ENCODE data around the gene VCX2.
"Not testable (repeated sequence)": the region's sequence is repeated elsewhere in the genome, so short reads cannot be mapped to it uniquely, and the experiment has no call there.

VCX2 gene

GRCh38 chrX:8154011-8154410 is 17.1 kb downstream of the VCX2 start:
- H3K79me1 ChIP-seq (ENCODE audit: low read length); H3K36me3 ChIP-seq (ENCODE audit: control insufficient read depth, insufficient read depth, low read length); H2BK15ac ChIP-seq (replicated peaks; ENCODE audit: low read depth); H3K56ac ChIP-seq (ENCODE audit: low read length); H3K4me1 ChIP-seq (ENCODE audit: control insufficient read depth, low read depth, low read length); H2BK120ac ChIP-seq (ENCODE audit: low read depth, low read length); H3K18ac ChIP-seq (ENCODE audit: low read length); H2BK5ac ChIP-seq (ENCODE audit: low read length); H3K4me3 ChIP-seq (ENCODE audit: low read length); H4K8ac ChIP-seq (ENCODE audit: low read depth, low read length); H3K9ac ChIP-seq (ENCODE audit: low read length); H3K23ac ChIP-seq (ENCODE audit: low read length); H4K5ac ChIP-seq (ENCODE audit: low read length); H3K27me3 ChIP-seq (ENCODE audit: insufficient read depth, low read length, poor library complexity); H3K4me2 ChIP-seq (ENCODE audit: low read length); H3K27ac ChIP-seq (ENCODE audit: low read depth, low read length); H3K4ac ChIP-seq (ENCODE audit: low read depth, low read length); H3K79me2 ChIP-seq (ENCODE audit: control insufficient read depth, insufficient read depth, low read length); DNase-seq; H2AK5ac ChIP-seq (ENCODE audit: low read length): not testable (repeated sequence)
- WGBS (ENCODE audit: extremely low coverage, insufficient coverage, low lambda C conversion rate) = no CpG with 5 or more reads among the region's 7 CpGs

GRCh38 chrX:8147226-8147625 is 23.8 kb downstream of the VCX2 start:
- Histone ChIP-seq H3K9ac (ENCODE audit: low read length) (no peak overlapping the region), H2AK5ac (ENCODE audit: low read length) (no peak overlapping the region), H2BK5ac (ENCODE audit: low read length) (no peak overlapping the region), H3K4me3 (ENCODE audit: low read length) (no peak overlapping the region), H3K79me2 (ENCODE audit: control insufficient read depth, insufficient read depth, low read length) (no peaks in the 10 kb centered on the region), H2BK15ac (replicated peaks; ENCODE audit: low read depth) (no peak overlapping the region), H3K27me3 (ENCODE audit: insufficient read depth, low read length, poor library complexity) (no peaks in the 10 kb centered on the region), H3K56ac (ENCODE audit: low read length) (no peak overlapping the region), H4K5ac (ENCODE audit: low read length) (no peak overlapping the region), H3K4ac (ENCODE audit: low read depth, low read length) (no peak overlapping the region), H2BK120ac (ENCODE audit: low read depth, low read length) (no peak overlapping the region), H3K79me1 (ENCODE audit: low read length) (no peaks in the 10 kb centered on the region), H3K18ac (ENCODE audit: low read length) (no peak overlapping the region), H3K23ac (ENCODE audit: low read length) (no peak overlapping the region), H3K36me3 (ENCODE audit: control insufficient read depth, insufficient read depth, low read length) (no peaks in the 10 kb centered on the region), H3K27ac (ENCODE audit: low read depth, low read length) (no peak overlapping the region), H3K4me2 (ENCODE audit: low read length) (no peak overlapping the region), H4K8ac (ENCODE audit: low read depth, low read length) (no peak overlapping the region), H3K4me1 (ENCODE audit: control insufficient read depth, low read depth, low read length) (no peaks in the 10 kb centered on the region)
- WGBS (ENCODE audit: extremely low coverage, insufficient coverage, low lambda C conversion rate) = no CpG with 5 or more reads among the region's 4 CpGs
- DNase-seq = no peak

GRCh38 chrX:8144925-8145324 is 26.1 kb downstream of the VCX2 start:
- Histone ChIP-seq H3K4ac (ENCODE audit: low read depth, low read length) (no peak overlapping the region), H4K8ac (ENCODE audit: low read depth, low read length) (no peak overlapping the region), H3K23ac (ENCODE audit: low read length) (no peak overlapping the region), H3K9ac (ENCODE audit: low read length) (no peak overlapping the region), H3K36me3 (ENCODE audit: control insufficient read depth, insufficient read depth, low read length) (no peaks in the 10 kb centered on the region), H3K27ac (ENCODE audit: low read depth, low read length) (no peak overlapping the region), H3K79me2 (ENCODE audit: control insufficient read depth, insufficient read depth, low read length) (no peaks in the 10 kb centered on the region), H3K4me1 (ENCODE audit: control insufficient read depth, low read depth, low read length) (no peaks in the 10 kb centered on the region), H3K56ac (ENCODE audit: low read length) (no peak overlapping the region), H3K79me1 (ENCODE audit: low read length) (no peaks in the 10 kb centered on the region), H3K27me3 (ENCODE audit: insufficient read depth, low read length, poor library complexity) (no peaks in the 10 kb centered on the region), H3K18ac (ENCODE audit: low read length) (no peak overlapping the region), H3K4me2 (ENCODE audit: low read length) (no peak overlapping the region), H2BK5ac (ENCODE audit: low read length) (no peak overlapping the region), H2AK5ac (ENCODE audit: low read length) (no peak overlapping the region), H4K5ac (ENCODE audit: low read length) (no peak overlapping the region), H3K4me3 (ENCODE audit: low read length) (no peak overlapping the region), H2BK15ac (replicated peaks; ENCODE audit: low read depth) (no peak overlapping the region), H2BK120ac (ENCODE audit: low read depth, low read length) (no peak overlapping the region)
- no CpG with 5 or more reads among the region's 24 CpGs for WGBS (ENCODE audit: extremely low coverage, insufficient coverage, low lambda C conversion rate)
- no peak for DNase-seq

- no peak overlapping the region for H2BK5ac ChIP-seq (ENCODE audit: low read length)
- no peak overlapping the region for H3K18ac ChIP-seq (ENCODE audit: low read length)
- no peaks in the 10 kb centered on the region for H3K36me3 ChIP-seq (ENCODE audit: control insufficient read depth, insufficient read depth, low read length)
- H3K56ac ChIP-seq (ENCODE audit: low read length) = no peak overlapping the region
- no peak overlapping the region for H2BK120ac ChIP-seq (ENCODE audit: low read depth, low read length)
- DNase-seq = no peak
- no peak overlapping the region for H3K4ac ChIP-seq (ENCODE audit: low read depth, low read length)
- H3K23ac ChIP-seq (ENCODE audit: low read length) = no peak overlapping the region
- no peaks in the 10 kb centered on the region for H3K4me1 ChIP-seq (ENCODE audit: control insufficient read depth, low read depth, low read length)
- H3K4me3 ChIP-seq (ENCODE audit: low read length) = no peak overlapping the region
- H4K5ac ChIP-seq (ENCODE audit: low read length) = no peak overlapping the region
- H2BK15ac ChIP-seq (replicated peaks; ENCODE audit: low read depth) = no peak overlapping the region
- H3K79me2 ChIP-seq (ENCODE audit: control insufficient read depth, insufficient read depth, low read length) = no peaks in the 10 kb centered on the region
- no peaks in the 10 kb centered on the region for H3K79me1 ChIP-seq (ENCODE audit: low read length)
- no peak overlapping the region for H3K27ac ChIP-seq (ENCODE audit: low read depth, low read length)
- no CpG with 5 or more reads among the region's 3 CpGs for WGBS (ENCODE audit: extremely low coverage, insufficient coverage, low lambda C conversion rate)
- no peak overlapping the region for H3K4me2 ChIP-seq (ENCODE audit: low read length)
- H4K8ac ChIP-seq (ENCODE audit: low read depth, low read length) = no peak overlapping the region
- no peak overlapping the region for H3K9ac ChIP-seq (ENCODE audit: low read length)
- no peaks in the 10 kb centered on the region for H3K27me3 ChIP-seq (ENCODE audit: insufficient read depth, low read length, poor library complexity)
- H2AK5ac ChIP-seq (ENCODE audit: low read length) = no peak overlapping the region
These were observed 29.2 kb downstream of the VCX2 start for GRCh38 chrX:8141896-8142295.

- H3K4me1 ChIP-seq (ENCODE audit: control insufficient read depth, low read depth, low read length) = no peaks in the 10 kb centered on the region
- no CpG with 5 or more reads among the region's 10 CpGs for WGBS (ENCODE audit: extremely low coverage, insufficient coverage, low lambda C conversion rate)
- H3K56ac ChIP-seq (ENCODE audit: low read length) = no peak overlapping the region
- no peak overlapping the region for H3K4me3 ChIP-seq (ENCODE audit: low read length)
- no peaks in the 10 kb centered on the region for H3K36me3 ChIP-seq (ENCODE audit: control insufficient read depth, insufficient read depth, low read length)
- H4K8ac ChIP-seq (ENCODE audit: low read depth, low read length) = no peak overlapping the region
- H3K79me2 ChIP-seq (ENCODE audit: control insufficient read depth, insufficient read depth, low read length) = no peaks in the 10 kb centered on the region
- H3K27ac ChIP-seq (ENCODE audit: low read depth, low read length) = no peak overlapping the region
- H4K5ac ChIP-seq (ENCODE audit: low read length) = no peak overlapping the region
- no peak overlapping the region for H3K9ac ChIP-seq (ENCODE audit: low read length)
- H2BK120ac ChIP-seq (ENCODE audit: low read depth, low read length) = no peak overlapping the region
- H3K4me2 ChIP-seq (ENCODE audit: low read length) = no peak overlapping the region
- no peak overlapping the region for H3K4ac ChIP-seq (ENCODE audit: low read depth, low read length)
- H2AK5ac ChIP-seq (ENCODE audit: low read length) = no peak overlapping the region
- H3K27me3 ChIP-seq (ENCODE audit: insufficient read depth, low read length, poor library complexity) = no peaks in the 10 kb centered on the region
- H2BK5ac ChIP-seq (ENCODE audit: low read length) = no peak overlapping the region
- H3K18ac ChIP-seq (ENCODE audit: low read length) = no peak overlapping the region
- H2BK15ac ChIP-seq (replicated peaks; ENCODE audit: low read depth) = no peak overlapping the region
- DNase-seq = no peak
- no peak overlapping the region for H3K23ac ChIP-seq (ENCODE audit: low read length)
- no peaks in the 10 kb centered on the region for H3K79me1 ChIP-seq (ENCODE audit: low read length)
These were observed 29.9 kb downstream of the VCX2 start for GRCh38 chrX:8140986-8141744.

GRCh38 chrX:8139716-8140115 is 31.4 kb downstream of the VCX2 start:
- Histone ChIP-seq H3K23ac (ENCODE audit: low read length) (no peak overlapping the region), H4K5ac (ENCODE audit: low read length) (no peak overlapping the region), H3K18ac (ENCODE audit: low read length) (no peak overlapping the region), H3K79me1 (ENCODE audit: low read length) (no peaks in the 10 kb centered on the region), H3K79me2 (ENCODE audit: control insufficient read depth, insufficient read depth, low read length) (no peaks in the 10 kb centered on the region), H3K4me2 (ENCODE audit: low read length) (no peak overlapping the region), H2BK15ac (replicated peaks; ENCODE audit: low read depth) (no peak overlapping the region), H3K56ac (ENCODE audit: low read length) (no peak overlapping the region), H3K27me3 (ENCODE audit: insufficient read depth, low read length, poor library complexity) (no peaks in the 10 kb centered on the region), H3K27ac (ENCODE audit: low read depth, low read length) (no peak overlapping the region), H3K4ac (ENCODE audit: low read depth, low read length) (no peak overlapping the region), H2BK5ac (ENCODE audit: low read length) (no peak overlapping the region), H4K8ac (ENCODE audit: low read depth, low read length) (no peak overlapping the region), H3K36me3 (ENCODE audit: control insufficient read depth, insufficient read depth, low read length) (no peaks in the 10 kb centered on the region), H3K4me3 (ENCODE audit: low read length) (no peak overlapping the region), H3K9ac (ENCODE audit: low read length) (no peak overlapping the region), H3K4me1 (ENCODE audit: control insufficient read depth, low read depth, low read length) (no peaks in the 10 kb centered on the region), H2AK5ac (ENCODE audit: low read length) (no peak overlapping the region), H2BK120ac (ENCODE audit: low read depth, low read length) (no peak overlapping the region)
- WGBS (ENCODE audit: extremely low coverage, insufficient coverage, low lambda C conversion rate) = no CpG with 5 or more reads among the region's 4 CpGs
- peak; percentile 5 for DNase-seq

All from mesendoderm (in vitro differentiated cells).